ENCODE results near the gene ENAH.
"Not testable (repeated sequence)": the region's sequence is repeated elsewhere in the genome, so short reads cannot be mapped to it uniquely, and the experiment has no call there.

Gene ENAH

DNA sequence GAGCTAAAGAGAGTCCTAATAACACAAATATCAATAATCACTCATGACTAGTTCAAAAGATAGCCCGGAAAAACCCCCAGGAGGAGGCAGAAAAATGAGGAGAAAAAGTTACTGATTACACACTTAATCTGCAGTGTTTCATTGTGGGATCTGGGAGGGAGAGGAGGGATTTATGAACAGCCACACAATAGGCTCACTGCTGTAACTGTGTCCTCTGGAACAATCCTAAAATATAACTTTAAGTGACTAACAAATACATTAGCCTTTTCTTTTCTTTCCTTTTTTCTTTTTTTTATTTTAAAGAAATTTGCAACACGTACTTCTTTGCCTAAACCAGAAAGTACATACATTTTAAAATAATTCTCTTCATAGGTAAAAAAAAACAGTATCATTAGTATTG, 118.8 kb downstream of the ENAH start:
- in situ Hi-C loops (cut with MboI; ENCODE audit: low sequenced_read_pairs): no loop called here

DNA sequence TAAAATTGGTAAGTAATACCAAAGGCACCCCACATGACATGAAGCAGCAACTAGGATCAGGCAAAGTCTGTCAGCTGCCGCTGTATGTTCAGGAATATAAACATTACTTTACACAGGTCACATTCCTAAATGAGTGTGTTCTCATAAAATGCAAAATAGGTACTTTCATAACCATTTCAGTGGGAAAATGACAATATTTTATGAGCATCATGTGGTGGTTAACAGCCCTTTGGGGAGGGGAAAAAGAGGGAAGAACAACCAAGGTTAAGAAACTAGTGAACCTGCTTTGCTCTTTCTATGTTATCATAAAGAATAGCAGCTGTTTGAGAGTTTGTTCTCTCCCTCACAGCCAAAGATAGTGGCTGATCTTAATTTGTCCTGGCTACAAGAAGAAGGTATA, 119.7 kb downstream of the ENAH start:
- in situ Hi-C loops (cut with MboI; ENCODE audit: low sequenced_read_pairs): no loop called here

DNA sequence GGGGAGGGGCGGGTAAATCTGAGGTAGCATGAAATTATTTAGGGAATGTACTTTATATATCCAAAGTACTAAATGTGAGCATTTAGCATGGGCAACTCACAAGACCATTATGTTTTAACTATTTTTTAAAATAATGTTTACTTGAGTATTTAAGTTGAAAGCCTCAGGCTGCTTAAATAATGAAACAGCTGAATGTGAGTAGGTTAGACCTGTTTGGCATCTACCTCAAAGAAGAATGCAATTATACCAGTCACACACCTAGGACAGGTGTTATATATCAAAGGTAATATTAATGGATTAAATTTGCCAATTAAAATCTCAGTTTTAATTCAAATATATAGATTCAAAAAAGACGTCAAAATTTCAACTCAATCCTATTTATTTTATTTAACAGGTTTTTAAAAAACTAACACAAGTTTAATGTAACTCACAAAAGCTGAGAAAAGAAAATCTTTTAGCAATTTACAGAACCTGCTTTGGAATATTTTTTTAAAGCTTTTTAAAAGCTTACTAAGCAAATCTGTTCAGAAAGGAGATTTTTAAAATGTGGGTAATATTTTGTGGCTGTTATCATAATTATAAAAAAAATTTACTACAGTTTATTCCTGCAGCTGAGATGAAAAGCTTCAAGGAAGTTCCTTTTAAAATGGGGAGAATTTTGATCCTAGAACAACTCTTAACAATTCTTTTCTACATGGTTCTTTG, 120.5 kb downstream of the ENAH start:
- in situ Hi-C loops (cut with MboI; ENCODE audit: low sequenced_read_pairs): no loop called here

DNA sequence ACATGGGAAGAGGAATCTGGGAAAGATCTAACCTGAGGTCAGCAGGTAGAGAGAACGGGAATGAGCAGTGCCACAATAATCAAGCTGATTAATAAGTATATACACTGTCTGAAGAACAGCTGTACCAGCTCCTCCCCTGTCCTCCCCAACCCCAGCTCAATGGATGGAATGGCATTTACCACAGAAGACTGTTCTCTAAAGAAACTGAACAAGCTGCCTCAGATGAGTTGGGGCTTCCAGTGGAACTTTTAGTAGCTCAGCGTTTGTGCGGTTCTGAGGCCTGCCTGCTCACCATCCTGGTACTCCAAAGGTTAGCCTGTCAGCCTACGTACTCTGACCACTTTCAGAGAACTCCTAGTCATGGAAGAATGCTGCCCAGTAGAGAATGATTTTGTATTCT, 123.2 kb downstream of the ENAH start:
- in situ Hi-C loops (cut with MboI; ENCODE audit: low sequenced_read_pairs): no loop called here

DNA sequence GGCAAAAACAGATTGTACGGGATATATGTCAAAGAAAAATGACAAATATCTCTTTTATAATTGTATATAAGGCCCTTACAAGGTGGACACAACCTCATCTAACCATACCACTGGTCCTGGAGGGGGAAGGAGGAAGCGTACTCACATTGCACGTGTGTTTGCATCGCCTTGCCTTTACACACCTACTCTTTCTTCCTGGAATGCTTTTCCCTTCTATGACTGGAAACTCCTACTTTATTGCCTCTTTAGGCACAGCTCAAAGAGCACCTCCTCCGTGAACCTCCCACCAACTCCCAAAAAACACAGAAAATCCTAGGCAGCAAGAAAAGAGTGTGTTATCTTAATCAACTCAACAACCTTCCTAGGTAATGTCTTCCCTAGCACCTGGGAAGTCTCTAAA, 125.3 kb downstream of the ENAH start:
- in situ Hi-C loops (cut with MboI; ENCODE audit: low sequenced_read_pairs): no loop called here

DNA sequence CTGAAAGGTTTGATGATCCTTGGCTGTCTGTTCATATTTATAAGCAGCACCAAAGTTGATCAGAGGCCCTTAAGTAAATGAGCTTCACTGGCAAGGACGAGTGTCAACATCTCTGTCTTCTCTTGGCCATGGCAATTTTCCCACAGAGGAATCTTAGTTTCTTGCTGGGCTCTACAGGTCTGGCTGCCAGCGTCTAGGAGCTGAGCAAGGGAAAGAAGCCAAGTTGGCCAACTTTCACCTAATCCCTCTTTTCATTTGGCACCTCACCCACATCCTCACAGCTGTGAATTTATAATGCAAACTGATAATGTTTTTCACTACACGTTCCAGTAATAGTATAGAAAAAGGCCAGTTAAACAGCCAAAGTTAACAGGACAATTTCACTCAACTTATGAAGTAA, 126.0 kb downstream of the ENAH start:
- in situ Hi-C loops (cut with MboI; ENCODE audit: low sequenced_read_pairs): no loop called here

DNA sequence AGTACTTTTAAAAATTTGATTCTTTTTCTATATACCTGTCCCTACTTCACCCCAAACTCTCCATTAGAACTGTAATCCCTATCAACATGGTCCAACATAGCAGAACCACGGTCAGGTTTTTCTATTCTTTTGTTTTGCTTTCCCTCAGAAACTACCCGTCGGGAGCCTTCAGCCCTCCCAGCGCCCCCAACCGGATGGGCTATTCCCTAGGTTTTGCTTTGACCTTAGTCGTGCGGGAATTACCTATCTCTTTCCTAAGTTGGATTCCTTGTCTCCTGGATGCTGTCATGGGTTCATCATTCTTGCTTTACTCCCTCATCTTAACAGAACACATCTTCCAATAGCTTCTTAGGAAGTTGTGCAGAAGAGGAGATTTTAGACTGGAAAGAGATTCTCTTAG, 127.5 kb downstream of the ENAH start:
- in situ Hi-C loops (cut with MboI; ENCODE audit: low sequenced_read_pairs): no loop called here

DNA sequence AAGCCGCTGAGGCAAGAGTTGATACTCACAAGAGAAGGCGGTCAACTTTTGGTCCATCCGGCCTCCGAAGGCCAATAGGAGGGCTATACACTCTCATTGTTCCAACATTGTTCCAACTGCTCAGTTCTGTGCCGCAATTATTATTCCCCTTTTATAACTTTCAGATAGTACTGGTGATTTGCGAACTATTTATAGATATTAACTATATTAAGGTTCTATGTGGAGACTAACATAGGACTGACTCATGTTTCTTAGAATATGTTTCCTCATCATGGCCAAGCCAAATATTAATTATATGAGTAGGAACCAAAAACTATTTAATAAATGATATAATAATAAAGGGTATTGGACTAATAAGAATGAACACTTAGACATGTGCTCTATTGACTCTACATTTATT, 128.4 kb downstream of the ENAH start:
- in situ Hi-C loops (cut with MboI; ENCODE audit: low sequenced_read_pairs): no loop called here

DNA sequence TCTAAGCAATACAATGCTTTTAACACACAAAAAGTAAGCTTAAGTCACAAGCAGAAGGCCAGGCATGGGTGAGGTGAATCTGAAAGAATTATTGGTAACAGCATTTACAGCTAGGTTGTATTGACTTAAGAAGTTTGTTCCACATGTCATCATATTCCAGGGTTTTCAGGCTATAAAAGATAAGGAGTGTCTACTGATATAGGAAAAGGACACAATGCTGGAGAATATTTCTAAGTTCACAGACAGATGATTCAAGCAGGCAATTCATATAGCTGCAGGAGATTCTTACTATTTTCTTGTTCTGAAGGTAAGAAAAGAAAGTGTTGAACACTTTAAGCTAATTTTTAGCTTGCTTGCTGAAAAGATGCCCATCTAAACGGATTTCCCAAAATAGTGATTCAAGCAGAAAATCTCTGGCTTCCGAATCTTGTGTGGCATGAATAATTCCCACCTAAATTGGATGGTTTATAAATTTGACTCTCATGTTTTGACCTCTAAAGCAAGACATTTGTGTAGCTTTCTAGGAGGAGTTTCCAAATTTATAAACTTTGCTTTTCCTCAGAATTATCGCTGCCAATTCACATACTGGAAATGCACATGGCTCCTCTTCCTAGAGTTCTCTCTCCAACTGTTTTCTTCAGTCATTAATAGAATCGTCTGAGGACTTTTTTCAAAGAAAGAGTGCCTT, 129.5 kb downstream of the ENAH start:
- in situ Hi-C loops (cut with MboI; ENCODE audit: low sequenced_read_pairs): no loop called here

DNA sequence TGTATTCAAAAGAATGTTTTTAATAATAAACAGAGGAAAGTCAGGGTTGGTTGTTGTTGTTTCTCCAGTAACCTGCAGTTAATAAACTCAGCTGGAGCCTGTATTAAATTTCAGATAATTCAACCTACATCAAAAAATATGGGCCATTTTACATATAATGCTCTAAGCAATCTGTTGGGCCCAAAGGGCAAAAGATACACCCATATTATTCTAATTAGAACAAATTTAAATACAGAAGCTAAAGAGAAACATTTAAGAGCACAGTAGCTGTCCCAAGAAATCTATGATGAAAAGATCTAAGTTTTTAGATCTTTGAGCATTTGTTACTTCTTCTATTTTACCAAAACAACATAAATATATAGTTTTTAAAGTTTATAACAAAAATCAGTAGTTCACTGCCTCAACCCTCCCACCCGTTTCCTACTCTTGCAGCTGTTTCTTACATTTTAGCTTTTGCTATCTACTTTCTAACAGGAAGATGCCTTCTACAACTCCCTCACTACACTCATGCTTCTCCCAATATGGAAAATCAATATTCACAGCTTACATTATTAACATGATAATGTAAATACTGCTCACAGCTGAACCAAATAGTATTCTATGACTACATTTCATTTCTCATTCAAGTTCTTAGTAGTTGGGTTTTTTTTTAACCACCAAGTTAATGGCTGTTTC, 130.2 kb downstream of the ENAH start:
- in situ Hi-C loops (cut with MboI; ENCODE audit: low sequenced_read_pairs): no loop called here

DNA sequence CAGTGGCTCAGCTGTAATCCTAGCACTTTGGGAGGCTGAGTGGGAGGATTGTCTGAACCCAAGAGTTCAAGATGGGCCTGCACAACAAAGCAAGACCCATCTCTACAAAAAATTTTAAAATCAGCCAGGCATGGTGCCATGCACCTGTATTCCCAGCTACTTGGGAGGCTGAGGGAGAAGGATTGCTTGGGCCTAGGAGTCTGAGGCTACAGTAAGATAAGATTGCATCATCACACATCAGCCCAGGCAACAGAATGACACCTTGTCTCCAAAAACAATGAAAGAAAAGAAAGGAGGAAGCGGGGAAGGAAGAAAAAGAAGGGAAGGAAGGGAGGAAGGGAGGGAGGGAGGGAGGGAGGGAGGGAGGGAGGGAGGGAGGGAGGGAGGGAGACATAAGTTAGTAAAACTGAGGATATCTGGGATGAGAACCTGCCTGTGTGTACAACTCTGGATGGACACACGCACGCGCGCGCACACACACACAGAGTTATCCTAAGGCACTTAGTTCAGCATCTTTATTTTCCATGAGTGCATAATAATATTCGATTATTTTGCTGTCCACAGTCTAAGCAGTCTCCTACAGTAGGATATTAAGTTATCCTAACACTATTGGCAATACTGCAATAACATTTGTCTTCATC, 132.2 kb downstream of the ENAH start:
- in situ Hi-C loops (cut with MboI; ENCODE audit: low sequenced_read_pairs): no loop called here

DNA sequence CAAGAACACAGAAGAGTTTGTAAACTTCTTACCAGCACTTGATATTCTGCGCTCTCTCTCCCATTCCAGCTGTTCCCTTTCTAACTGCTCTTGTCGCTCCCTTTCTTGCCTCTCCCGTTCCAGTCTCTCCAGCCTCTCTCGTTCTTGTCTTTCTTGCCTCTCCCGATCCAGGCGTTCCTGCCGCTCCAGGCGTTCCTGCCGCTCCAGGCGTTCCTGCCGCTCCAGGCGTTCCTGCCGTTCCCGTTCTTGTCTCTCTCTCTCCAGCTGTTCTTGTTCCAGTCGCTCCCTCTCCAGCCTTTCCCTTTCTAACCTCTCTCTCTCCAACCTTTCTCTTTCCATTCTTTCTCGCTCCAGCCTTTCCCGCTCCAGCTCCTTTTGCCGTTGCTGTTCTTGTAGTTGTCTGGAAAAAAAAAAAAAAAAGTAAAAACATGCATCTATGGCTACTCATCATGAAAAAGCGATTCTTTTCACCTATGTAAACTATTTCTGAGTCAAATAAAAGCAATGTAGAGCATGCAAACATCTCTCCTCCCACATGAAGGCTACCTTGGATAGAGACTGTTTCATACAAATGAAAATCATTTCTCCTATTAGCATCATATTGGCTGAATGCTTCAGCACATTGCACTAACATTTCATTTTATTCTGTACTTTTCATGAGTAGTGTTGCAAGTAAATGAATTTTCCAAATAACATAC, 133.6 kb downstream of the ENAH start:
- in situ Hi-C loops (cut with MboI; ENCODE audit: low sequenced_read_pairs): no loop called here

DNA sequence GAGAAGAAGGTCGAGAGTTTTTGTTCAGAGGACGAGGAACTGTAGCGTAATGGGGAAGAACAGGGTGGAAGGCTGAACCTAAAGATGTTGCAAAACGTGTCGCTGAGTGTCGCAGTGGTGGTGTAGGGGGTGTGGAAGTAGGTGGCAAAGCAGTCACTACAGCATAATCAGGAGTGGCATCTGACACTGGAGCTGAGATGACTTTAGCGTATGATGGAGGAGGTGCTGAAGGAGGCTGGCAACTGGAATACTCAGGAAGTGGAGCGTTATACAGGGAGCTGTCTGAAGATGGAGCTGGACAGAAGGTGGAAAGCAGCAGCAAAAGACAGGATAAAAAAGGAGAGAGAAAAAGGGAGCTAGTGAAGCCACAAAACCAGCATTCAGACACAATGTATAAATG, 135.2 kb downstream of the ENAH start:
- in situ Hi-C loops (cut with MboI; ENCODE audit: low sequenced_read_pairs): no loop called here

DNA sequence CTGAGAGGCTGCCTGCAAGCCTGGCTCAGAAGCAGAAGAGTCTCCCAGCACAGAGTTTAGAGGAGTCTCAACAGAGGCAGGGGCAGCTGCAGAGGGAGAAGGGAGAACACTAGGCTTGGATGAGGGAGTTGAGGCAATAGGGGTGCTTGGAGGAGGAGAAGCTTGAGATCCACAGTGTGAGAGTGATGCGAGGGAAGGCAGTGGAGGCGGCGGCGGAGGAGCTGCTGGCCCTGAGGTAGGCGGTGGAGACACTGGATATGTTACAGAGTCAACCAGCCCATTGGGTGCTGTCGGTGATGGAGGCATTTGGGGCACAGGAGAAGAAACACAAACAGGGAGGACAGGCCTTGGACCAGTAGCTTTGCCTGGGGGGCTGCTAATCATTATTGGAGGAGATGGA, 135.7 kb downstream of the ENAH start:
- in situ Hi-C loops (cut with MboI; ENCODE audit: low sequenced_read_pairs): no loop called here

DNA sequence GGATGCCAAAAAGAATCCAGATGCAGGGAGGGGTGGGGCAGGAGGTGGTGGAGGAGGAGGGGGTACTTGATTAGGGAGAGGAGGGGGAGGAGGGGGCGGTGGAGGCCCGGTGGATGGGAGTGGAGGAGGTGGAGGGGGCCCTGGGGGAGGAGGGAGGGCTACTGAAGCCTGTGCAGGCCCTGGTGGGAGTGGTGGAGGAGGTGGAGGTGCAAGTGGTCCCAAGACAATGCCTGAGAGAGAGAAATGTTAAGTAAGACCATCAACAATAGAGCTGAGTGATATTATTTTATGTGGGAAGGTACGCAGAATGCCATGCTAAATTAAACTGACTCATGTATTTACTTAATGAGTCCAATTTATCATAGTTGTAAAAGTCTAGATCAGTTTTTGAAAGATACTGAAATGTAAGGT, 138.2 kb downstream of the ENAH start:
- in situ Hi-C loops (cut with MboI; ENCODE audit: low sequenced_read_pairs): no loop called here

DNA sequence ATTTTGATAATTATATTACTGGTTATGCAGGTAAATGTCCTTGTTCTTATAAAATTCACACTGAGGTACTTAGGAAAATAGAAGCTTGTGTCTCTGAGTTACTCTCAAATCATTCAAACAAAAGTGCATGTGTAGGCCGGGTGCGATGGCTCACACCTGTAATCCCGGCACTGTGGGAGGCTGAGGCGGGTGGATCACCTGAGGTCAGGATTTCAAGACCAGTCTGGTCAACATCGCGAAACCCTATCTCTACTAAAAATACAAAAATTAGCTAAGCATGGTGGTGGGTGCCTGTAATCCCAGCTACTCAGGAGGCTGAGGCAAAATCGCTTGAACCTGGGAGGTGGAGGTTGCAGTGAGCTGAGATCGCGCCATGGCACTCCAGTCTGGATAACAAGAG, 139.3 kb downstream of the ENAH start:
- in situ Hi-C loops (cut with MboI; ENCODE audit: low sequenced_read_pairs): not testable (repeated sequence)

DNA sequence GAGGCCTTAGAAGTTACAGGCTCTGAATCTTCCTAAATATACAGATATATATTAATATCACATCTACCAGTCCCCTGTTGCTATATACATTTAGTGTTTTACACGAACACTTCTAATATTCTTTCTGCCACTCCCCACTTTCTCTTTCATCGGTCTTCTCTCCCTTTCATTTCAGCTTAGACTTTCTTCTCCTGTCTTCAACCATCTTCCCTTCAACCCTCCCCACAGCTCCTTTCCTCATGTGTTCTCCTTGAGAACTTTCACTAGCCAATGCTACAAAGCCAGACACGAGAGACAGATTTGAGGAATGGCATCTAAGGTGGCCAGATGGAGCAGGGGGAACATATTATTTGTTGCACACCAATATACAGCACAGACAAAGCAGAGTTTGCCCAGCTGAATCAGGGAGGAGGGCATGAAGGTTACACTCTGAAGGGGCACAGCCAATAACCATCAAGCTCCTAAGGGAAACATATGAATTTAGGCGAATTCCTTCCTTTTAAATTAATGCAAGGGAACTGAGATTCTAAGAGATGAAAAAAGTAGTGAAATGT, 141.0 kb downstream of the ENAH start:
- in situ Hi-C loops (cut with MboI; ENCODE audit: low sequenced_read_pairs): no loop called here

DNA sequence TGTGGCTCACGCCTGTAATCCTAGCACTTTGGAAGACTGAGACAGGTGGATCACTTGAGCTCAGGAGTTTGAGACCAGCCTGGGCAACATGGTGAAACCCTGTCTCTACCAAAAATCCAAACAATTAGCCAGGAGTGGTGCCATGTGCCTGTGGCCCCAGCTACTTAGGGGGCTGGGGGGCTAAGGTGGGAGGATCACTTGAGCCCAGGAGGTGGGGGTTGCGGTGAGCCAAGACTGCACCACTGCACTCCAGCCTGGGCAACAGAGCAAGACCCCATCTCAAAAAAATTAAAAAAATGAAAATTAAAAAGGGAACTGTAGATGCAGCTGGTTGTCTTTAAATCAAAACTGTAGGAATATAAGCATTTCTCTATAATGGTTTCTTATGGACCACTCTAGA, 142.2 kb downstream of the ENAH start:
- in situ Hi-C loops (cut with MboI; ENCODE audit: low sequenced_read_pairs): not testable (repeated sequence)

DNA sequence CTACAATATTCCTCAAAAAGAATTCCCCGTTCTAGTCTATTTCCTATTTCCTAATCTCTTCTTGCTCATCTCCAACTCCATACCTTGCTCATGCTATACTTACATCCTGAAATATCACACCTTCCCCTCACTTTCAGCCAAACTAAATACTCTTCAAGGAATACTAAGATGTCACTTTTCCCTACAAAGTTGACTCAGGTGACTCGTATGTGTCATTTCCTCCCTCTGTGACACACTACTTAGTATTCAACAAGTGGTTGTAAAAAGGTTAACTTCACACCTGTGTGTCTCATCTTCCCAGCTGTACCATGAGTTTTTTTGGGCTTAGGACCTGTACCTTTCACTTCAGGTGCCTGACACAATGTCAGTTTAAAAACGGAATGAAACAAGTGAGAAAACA, 143.2 kb downstream of the ENAH start:
- in situ Hi-C loops (cut with MboI; ENCODE audit: low sequenced_read_pairs): no loop called here

DNA sequence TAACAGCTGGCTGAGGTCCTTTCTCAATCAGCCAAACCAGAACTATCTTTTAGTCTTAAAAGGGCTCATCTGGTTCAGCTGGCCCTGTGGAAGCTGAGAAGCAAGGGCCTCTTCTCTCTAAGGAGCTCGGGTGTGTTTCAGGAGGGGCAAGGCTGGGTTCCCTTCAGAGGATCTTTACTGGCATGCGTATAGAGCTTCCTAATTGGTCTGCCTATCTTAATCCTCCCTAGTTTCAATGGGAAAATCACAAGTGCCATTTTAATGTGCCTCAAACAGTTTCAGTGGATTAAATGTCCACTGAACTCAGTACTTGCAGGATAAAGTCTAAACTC, 143.6 kb downstream of the ENAH start:
- in situ Hi-C loops (cut with MboI; ENCODE audit: low sequenced_read_pairs): no loop called here

Measured in hTERT RPE-1 (cell line).